ENCODE data around the gene OLAH.
"Not testable (repeated sequence)": the region's sequence is repeated elsewhere in the genome, so short reads cannot be mapped to it uniquely, and the experiment has no call there.

Gene OLAH

GRCh38 chr10:15043674-15044073 is at the start of gene OLAH:
Gene OLAH, plus strand, starts transcription at chr10:15043943. Its CDS starts 3,346 bp downstream, at chr10:15047289.
- DNase-seq, result no peak

GRCh38 chr10:14995964-14996565 is 47.7 kb upstream of the OLAH start:
- DNase-seq, result no peak

DNA sequence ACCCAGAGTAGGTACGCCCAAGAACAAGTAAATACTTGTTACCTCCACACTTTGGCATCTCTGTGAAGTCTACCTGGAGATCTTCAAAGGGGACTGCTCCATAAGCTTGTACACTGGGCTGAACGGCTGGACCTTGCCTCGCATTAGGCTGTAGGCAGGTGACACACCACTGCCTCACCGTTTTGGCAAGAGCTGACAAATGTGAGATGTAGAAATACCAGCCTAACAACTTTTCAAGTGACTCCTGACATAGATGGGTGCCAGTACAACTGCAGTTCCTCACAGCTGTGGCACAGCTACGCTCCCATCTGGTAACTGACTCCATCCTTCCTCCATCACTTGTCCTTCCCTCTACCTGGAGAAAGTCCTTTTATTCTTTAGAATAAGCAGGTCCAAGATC is 30.2 kb upstream of the OLAH start:
- peak; percentile 4 for DNase-seq

DNA sequence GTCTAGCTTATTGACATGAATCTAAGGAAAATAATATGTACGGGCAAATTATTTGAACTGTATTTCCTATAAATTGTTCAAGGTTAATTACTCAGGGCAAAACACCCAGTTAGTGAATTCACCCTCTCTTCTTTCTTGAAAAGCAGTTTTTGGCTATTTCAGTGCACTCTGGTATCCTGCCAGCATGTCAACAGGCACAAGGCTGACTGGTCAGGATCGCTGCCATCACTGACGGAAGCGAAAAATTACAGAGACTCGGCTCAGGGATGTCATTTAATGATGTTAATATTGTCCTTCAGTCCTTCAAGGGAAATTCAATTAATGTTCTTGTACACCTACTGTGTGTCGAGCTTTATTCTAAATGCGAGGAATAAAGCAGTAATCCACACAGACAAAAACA is 28.3 kb upstream of the OLAH start:
- DNase-seq, result no peak

GRCh38 chr10:15020966-15021365 is 22.8 kb upstream of the OLAH start:
- not testable (repeated sequence) for DNase-seq

DNA sequence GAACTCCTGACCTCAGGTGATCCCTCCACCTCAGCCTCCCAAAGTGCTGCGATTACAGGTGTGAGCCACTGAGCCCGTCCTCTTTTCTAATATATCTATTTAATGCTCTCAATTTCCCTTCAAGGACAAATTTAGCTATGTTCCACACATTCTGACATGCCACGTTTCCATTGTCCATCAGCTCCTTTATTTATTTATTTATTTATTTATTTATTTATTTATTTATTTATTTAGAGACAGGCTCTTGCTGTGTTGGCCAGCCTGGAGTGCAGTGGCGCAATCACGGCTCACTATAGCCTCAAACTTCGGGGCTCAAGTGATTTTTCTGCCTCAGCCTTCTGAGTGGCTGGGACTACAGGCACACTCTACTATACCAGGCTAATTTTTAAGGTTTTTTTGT is 20.7 kb upstream of the OLAH start:
- not testable (repeated sequence) for DNase-seq

DNA sequence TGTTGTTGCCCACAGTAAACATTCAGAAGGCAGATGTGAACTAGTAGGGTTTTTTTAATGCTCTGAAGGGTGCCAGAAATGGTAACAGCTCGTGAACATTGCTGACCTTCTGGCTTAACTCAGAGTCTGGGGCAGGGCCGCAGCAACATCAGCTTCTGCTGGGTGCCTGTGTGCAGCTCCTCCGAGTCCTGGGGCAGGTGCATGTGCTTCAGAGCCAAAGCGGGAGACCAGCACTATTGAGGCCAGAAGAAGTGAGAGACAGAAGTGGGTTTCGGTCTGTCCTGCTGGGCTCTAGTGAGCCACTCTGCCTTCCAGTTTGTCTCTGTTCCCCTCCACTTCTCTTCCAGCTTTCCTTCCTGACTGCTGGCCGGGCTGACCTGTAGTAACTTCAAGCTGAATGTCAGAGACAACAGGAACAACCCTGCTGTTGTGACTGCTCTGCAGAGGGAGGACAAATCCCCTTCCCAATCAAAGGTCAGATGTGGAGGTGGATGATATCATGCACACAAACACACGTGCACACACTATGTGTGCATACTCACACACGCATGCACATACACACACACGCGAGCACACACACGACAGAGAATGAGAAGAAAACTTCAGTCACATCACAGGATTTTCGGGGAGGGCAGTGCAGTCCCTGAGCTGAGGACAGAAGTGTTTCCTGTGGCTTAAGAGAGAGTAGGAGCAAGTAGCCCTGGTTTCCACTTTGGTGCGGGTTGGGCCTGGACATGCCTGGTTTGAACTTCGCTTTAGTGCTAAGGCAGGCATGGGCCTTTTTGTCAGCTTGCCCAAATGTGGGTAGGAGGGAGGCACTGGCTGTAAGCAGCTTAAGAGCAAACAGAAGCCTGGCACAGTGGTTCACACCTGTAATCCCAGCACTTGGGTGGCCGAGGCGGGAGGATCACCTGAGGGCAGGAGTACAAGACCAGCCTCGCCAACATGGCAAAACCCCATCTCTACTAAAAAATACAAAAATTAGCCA is 19.4 kb upstream of the OLAH start:
- not testable (repeated sequence) for DNase-seq

GRCh38 chr10:15025040-15025439 is 18.7 kb upstream of the OLAH start:
- DNase-seq, result not testable (repeated sequence)

DNA sequence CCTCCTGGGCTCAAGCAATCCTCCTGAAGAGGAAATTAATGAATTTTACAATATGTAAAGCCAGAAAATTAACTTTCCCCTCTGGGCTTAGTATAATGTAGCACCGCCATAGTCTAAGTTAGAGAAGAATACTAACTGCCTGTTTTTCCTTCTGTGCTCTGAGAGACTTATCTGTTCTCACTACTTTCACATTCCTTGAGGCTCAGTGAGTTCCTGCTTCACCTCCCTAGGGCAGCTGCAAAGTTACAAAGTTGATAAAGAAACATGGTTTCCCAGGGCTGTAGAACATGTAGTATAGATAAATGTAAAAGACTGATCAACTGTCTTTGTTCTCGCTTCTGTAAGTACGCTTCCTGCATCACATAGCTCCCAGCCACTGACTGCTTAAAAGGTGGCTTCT is 16.0 kb upstream of the OLAH start:
- DNase-seq, result no peak

DNA sequence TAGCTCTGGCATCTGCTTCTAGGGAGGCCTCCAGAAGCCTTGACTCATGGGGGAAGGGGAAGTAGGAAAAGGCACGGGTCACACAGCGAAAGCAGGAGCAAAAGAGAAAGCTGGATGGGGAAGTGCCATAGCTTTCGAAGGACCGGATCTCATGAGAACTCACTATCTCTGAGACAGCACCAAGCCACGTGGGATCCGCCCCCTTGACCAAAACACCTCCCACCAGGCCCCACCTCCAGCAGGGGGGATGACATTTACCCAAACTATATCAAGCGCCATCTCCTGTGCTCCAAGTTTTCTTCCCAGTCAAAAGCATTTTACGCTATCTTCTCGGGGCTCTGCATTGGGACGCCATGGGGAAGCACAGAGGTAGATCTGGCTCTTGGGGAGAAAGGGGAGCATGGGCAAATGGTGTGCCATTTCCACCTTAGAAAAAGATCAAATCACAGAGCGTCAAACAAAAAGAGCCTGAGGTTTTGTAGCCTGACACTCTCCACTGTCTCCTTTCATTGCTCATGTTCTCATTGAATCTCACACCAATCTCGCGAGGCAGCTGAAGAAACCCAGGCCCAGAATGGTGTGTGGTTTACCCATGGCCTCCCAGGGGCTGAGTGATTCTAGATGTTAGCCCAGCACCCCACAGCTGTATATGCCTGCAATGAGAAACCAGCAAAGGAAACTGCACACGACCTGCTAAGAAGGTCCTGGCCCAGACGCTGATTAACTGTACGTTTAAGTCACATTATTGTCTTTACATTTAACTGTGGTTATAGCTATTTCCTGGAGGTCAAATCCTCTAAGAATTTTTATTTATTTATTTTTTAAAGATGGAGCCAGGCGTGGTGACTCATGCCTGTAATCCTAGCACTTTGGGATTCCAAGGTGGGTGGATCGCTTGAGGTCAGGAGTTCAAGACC is 8.1 kb upstream of the OLAH start:
- no peak for DNase-seq

DNA sequence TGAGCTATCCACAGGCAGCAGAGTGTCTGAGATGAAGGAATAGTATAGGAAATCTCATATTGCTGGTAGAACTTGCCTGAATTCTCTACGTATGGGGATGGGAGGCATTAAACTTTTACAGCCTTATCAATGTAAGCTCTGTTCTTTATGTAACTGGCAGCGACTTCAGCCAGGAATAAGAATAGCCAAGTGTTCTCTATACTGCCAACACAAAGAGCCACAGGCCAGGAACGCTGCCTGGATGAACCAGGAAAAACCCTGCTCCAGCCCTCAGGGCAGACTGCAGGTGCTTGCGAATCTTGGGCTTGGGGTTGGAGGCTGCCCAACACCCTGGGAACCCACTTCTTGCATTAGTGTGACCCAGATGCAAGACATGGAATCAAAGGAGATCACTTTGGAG is 6.1 kb upstream of the OLAH start:
- no peak for DNase-seq

- no peak for DNase-seq
These were observed 5.3 kb upstream of the OLAH start for GRCh38 chr10:15038416-15038815.

GRCh38 chr10:15045380-15045779 is 1.6 kb downstream of the OLAH start:
- no peak for DNase-seq

- DNase-seq, result no peak
These were observed 2.9 kb downstream of the OLAH start for GRCh38 chr10:15046626-15047025.

DNA sequence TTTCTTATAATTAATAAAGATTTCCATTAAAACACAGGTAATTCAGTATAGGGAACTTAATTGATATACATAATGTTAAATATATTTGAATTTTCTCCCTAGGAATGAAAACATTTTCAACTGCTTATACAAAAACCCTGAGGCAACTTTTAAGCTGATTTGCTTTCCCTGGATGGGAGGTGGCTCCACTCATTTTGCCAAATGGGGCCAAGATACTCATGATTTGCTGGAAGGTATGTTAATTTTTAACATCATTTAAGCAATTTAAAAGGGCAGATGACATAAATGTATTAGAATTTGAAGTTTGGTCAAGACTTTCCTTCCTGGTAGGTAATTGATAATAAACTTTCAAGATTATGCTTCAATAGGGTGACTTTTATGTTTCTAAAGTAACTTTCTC is 5.8 kb downstream of the OLAH start:
- DNase-seq, result no peak

DNA sequence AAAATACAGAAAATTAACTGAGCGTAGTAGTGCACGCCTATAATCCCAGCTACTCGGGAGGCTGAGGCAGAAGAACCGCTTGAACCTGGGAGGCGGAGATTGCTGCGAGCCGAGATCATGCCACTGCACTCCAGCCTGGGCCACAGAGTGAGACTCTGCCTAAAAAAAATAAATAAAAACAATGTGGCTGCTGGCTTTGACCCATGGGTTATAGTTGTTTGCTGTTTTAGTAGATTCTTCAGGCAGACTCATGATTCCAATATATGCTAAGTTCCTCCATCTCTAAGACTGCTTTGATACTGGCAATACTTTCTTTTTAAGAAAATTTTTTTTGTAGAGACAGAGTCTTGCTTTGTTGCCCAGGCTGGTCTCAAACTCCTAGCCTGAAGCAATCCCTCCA is 8.4 kb downstream of the OLAH start:
- no peak for DNase-seq

- DNase-seq, result no peak
These were observed 9.3 kb downstream of the OLAH start for GRCh38 chr10:15053061-15053460.

- no peak for DNase-seq
These were observed 14.9 kb downstream of the OLAH start for GRCh38 chr10:15058689-15059088.

GRCh38 chr10:15059914-15060313 is 16.2 kb downstream of the OLAH start:
- no peak for DNase-seq

DNA sequence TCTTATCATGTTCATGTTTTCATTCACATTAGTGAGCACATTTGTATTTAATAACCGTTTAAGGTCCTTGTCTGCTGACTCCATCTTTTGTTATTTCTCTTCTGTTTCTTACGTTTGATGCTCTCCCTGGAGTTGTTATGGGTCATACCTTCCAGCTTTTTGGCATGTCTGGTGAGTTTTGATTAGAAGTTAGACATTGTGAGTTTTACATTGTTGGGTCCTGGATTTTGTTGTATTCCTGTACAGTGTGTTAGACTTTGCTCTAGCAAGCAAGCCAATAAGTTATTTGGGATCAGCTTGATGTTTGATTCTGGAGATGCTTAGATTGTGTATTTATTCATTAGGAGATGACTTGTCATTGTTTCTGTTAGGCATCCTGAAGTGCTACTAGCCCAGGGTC is 16.9 kb downstream of the OLAH start:
- DNase-seq, result no peak

DNA sequence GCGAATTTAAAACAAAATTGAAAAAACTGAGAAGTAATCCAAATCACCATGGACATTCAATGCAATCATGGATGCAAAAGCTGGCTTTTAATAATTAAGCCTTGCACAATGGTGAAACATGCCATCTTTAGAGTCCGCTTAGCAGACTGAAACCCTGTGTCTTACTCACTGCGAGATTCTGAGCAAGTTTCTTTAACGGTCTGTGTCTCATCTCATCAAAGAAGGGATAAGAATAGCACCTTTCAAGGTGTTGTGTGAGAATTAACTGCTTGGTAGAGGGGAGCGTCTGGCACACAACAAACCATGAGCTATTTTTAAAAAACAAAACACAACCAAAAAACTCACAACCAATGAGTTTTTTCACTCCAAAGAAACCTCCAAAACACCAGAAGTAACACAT is 23.4 kb downstream of the OLAH start:
- DNase-seq, result no peak

- DNase-seq, result no peak
These were observed 25.1 kb downstream of the OLAH start for GRCh38 chr10:15068802-15069201.

DNA sequence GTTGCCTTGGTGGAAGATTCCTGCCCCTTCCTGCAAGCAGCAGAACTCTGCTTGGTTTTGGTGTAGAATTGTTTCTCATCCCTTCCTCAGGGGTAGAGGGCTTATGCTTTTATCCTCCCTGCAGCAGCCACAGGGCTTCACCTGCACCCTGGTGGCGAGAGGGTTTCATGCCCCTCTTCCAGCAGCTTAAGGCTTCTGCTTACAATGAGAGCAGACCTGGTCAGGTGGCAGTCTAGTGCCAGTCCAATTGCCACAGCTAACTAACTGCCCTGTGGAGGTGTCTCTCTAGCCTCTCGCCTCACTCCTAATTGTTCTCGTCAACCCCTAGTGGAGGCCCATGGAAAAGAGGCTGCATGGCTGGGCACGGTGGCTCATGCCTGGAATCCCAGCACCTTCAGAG is 25.5 kb downstream of the OLAH start:
- no peak for DNase-seq

All from NK-92 treated with Interleukin-12 subunit alpha and Interleukin-12 subunit beta, amount 100 ng/mL, for 24 hours (cell line).